Measurements from ENCODE around the gene SERPINA1.

Gene SERPINA1

GRCh38 chr14:94397289-94398181 lies 9.1 kb upstream of the SERPINA1 start:
- DNase-seq: no peak

GRCh38 chr14:94396628-94397225 lies 8.3 kb upstream of the SERPINA1 start:
- no peak for DNase-seq

DNA sequence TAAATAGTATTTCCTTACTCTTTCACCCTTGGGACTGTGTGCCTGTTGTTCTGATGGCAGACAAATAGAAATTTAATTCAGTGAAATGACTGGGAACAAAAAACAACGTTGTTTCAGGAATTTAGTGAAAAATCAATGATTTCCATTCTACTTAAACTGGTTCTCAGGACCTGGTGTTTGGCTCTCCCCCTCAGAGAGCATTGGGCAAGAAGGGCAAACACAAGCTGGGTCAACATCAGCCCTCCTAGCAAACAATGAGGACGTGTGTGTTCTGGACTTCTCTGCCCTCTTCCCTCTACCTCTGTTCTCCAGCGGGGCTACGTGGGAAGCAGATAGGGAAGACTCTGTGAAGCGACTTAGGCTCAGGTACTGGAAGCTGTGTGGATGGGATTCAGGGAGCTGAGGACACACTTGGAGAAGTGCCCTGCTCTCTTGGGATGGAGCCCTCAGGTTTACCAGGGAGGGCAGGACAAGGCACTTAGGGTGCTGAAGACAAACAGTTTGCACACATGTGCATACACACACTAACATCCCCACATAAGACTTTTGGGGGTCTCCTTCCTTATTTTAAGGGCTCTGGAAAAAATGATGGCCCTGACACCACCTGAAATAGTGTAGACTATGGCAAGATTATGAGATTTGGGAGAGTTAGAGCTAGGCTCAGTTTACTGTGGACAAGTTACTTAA lies 7.6 kb upstream of the SERPINA1 start:
- DNase-seq: no peak

DNA sequence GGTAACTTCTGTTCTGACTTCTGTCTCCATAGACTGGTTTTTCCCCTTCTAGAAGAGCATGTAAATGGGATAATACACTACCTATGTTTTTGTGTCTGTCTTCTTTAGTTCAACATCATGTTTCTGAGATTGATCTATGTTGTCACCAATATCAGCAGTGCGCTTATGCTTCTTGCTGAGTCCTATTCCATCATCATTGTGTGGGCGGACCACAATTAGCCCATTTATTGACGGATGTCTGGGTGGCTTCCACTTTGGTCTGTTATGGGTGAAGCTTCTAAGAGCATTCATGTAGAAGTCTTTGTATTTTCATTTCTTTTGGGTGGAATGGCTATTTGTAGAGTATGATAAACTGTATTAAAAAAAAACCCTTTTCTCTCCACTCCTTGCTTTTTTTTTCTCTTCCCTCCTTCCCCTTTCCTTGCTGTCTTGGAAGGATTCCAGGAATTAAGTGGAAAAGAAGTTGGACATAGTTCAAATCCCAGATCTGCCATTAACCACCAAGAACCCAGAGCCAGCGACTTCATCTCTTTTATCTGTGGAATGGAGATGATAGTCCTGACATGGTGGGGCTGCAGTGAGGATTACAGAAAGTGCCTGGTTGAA lies 7.0 kb upstream of the SERPINA1 start:
- no peak for DNase-seq

GRCh38 chr14:94394581-94395207 lies 6.3 kb upstream of the SERPINA1 start:
- DNase-seq: no peak

GRCh38 chr14:94394025-94394493 lies 5.7 kb upstream of the SERPINA1 start:
- DNase-seq: no peak

DNA sequence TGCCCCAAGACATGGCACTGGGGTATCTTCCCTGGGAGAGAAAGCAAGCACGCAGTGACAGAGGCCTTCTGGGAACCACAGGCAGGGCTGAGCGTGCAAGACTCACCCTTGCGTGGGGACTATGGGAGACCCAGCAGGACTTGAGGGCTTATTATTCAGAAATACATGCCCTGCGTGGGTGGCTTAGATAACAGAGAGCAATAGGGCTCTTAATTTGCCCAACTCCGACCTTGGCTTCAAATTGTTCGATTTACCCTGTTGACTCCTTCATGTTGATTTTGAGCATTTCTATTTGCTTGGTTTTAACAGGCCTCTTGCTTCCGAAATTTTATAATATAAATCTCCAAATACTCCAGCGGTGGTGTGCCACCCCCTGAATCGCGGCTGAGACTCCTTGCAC lies 5.1 kb upstream of the SERPINA1 start:
- no peak for DNase-seq

- no peak for DNase-seq
These were observed 4.1 kb upstream of the SERPINA1 start for GRCh38 chr14:94392510-94392935.

DNA sequence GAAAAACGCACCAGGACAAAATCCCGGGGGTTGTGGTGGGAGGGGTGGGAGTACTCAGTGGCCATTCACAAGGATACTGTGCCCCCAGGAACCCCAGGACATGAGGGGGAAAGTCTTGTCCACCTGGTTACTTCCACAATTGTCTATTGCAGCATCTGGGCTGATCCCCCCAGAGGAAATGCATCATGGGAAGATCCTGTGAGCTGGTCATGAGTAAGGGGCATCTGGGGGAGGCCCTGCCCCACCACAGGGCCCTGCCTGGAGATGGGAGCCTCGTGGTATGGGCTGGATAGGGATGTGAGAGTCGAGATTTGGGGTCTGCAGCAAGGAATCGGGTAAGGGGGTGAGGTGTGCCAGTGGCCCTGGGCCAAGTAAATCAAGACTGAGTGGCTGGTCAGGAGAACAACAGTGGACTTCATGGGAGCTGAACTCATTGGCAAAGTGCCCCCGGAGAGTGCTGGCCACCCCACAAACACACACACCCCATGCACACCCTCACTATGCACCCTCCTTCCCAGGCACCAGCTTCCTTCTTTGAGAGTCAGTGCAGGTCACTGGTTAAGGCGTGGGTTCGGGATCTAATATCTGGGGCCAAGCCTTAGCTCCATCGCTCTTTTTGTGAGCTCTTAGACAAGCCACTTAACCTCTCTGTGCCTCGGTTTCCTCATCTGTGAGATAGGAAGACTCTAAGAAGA lies 3.0 kb upstream of the SERPINA1 start:
- DNase-seq: no peak

DNA sequence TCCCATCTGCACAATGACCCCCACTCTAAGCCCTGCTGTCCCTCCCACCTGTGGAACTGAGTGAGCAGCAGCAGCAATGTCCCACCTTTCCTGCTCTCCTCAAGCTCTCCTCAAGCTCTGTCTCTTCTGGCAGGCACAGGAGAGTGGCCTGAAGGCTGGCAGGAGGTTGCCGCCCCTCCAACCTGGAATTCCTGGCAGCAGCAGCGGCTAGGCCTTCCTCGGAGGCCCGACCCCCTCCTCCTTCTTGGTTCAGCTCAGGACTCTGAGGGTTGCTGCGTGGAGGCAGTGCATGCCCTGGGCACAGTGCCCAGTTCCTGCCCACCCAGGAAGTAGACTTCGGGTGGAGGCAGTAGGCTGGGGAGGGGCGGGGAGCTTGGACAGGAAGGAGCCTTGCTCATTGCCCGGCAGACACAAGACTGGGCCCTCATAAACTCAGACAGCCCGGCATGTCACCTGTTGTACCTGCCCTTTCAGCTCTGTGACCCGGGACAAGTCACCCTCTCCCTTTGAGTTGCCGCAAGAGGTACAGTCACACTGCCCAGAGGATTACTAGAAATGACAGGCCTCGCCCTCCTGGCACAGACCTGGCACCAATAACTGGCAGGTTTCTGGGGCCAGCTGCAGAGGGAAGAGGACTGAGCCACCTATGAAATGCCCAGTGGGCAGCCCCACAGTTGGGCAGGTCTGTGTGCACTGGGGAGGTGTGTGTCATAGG lies 2.1 kb upstream of the SERPINA1 start:
- no peak for DNase-seq

GRCh38 chr14:94389731-94390371 lies 1.4 kb upstream of the SERPINA1 start:
- DNase-seq: no peak

DNA sequence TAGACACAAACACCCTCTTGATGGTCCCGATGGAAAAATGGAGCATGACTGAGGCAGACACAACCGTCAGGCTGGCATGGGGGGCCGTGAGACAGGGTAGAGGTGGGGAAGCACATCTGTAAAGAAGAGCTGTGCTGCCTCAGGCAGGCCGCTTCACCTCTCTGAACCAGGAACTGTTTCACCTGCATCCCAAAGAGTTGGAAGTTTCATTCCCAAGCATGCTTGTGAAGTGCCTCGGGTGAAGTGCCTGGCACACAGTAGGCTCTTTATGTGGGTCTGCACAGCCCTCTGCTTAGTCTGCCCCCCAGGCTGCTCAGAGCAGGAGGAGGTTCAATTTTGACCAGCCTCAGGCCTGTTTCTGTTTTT lies 685 bp upstream of the SERPINA1 start:
- DNase-seq: no peak

DNA sequence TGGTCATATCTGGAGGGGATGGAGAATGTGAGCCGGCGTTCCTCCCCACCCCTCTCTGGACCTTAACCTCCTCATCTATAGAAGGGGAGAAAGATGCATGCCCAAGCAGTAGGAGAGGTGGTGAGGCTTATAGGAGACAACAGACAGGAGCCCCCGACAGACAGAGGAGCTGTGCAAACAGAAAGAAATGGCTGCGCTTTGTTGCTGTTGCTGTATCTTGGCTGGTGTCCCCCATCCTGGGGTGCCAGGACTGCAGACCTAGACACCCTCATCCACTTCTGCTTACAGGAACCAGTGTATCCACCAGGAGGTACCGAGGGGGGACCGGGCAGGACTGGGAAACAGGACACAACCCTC lies 397 bp downstream of the SERPINA1 start:
- no peak for DNase-seq

DNA sequence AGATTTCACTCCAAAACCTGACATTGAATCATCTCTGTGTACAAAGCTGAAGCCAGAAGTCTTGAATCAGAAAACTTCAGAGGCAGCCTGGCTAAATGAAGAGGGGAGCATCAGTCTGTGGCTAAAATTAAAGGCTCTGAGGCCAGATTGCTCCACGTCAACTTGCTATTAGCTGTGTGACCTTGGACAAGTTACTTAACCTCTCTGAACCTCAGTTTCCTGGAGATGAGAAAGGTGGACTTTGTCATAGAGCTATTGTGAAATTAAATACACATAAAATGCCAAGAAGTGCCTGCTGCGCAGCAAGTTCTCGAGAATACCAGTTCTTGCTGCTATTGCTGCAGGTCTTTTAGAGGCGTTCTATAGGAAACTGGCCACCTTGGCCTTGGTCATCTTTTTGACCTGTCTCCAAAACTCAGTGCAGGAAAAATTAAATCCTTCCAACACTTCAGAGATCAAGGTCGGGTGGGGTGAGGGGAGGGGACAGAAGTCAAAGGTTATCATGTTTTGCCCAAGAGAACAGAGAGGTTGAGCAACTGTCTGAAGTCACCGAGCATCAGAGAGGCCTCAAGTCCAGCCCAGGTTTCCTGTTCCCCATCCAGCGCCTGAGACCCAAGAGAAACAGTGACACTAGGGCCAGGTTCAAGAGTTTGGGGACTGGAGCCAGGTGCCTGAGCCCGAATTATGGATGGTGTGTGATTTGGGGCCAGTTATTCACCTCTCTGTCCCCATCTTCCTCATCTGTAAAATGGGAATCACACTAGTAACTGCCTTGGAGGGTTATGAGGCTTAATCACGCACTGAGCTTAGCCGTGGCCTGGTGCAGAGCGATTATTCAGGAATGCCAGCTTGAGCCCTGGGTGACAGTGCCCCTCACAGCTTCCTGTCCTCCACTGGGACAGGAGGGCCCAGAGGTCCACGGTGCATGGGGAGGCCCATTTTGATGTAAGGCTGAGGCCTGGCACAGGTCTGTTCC lies 1.1 kb downstream of the SERPINA1 start:
- no peak for DNase-seq

- no peak for DNase-seq
These were observed 2.0 kb downstream of the SERPINA1 start for GRCh38 chr14:94386085-94387031.

DNA sequence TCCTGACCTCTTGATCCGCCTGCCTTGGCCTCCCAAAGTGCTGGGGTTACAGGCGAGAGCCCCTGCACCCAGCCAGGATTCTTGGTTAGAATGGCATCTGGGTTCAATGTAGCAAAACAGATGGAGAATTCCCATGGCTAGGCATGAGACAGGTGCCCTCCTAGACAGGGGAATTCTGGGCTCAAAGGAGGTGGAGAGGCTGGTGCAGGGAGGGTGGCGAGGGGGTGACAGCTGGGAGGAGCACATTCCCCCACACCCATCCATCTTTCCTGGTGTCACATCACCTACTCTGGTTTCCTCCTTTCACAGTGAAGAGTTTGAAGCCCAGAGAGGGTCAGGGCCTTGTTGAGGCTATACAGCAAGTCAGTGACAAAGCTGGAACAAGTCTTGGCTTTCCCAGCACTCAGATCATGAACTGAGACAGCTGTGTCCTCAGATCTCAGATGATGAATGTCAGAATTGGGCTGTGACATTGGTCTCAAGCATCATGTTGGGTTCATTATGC lies 2.8 kb downstream of the SERPINA1 start:
- DNase-seq: peak; percentile 24

- no peak for DNase-seq
These were observed 4.1 kb downstream of the SERPINA1 start for GRCh38 chr14:94384342-94384741.

DNA sequence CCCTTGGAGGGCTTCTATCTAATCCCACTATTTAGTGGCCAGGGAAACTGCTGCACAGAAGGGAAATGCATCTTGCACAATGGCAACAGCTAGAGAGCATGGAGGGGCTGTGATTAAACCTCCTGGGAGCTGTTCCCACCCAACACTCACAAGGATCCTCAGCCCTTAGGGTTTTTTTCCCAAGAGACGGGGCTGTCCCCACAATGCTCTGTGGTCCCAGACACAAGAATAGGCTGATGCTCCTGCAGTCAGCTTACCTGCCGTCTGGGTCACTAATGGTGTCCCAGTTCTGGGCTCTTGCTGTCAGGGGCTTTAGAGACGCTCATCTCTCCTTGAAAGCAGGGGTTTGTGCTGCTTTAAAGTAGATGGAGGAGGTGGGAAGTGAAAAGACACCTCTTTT lies 4.6 kb downstream of the SERPINA1 start:
- no peak for DNase-seq
